Measurements from ENCODE around the gene VEPH1.
"Not testable (repeated sequence)": the region's sequence is repeated elsewhere in the genome, so short reads cannot be mapped to it uniquely, and the experiment has no call there.

Gene VEPH1

DNA sequence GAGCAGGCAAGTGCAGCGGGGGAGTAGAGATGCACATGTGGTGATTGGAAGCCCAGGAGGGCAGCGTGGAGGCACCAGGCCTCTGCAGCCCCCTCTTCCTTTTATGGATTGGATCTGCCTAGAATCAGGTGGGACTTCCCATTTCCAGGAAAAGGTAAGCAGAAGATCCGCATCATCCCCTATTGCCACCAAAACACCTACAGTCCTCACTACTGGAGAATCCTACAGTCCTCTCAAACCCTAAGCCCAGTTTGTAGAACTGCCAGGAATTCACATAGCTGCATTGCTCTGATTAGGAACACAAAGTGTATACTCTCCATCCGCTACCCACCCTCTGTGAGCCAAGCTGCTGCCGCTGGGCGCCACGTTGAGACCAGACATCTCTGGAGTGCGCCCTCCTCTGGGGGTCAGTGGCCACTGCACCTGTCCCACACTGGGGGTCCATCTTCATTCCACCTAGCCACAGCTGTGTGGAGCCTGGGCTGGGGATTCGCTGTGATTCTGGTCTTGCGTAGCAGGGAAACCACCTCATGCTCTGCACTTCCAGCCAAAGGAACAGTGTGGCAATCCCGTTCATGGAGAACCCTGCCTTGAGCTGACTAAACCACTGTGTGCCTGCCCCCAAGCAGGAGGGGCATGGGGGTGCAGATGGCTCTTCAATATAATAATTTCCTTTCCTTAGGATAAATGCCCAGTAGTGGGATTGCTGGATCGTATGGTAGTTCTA is 155.5 kb downstream of the VEPH1 start:
- no peak for DNase-seq (ENCODE audit: low spot score)

DNA sequence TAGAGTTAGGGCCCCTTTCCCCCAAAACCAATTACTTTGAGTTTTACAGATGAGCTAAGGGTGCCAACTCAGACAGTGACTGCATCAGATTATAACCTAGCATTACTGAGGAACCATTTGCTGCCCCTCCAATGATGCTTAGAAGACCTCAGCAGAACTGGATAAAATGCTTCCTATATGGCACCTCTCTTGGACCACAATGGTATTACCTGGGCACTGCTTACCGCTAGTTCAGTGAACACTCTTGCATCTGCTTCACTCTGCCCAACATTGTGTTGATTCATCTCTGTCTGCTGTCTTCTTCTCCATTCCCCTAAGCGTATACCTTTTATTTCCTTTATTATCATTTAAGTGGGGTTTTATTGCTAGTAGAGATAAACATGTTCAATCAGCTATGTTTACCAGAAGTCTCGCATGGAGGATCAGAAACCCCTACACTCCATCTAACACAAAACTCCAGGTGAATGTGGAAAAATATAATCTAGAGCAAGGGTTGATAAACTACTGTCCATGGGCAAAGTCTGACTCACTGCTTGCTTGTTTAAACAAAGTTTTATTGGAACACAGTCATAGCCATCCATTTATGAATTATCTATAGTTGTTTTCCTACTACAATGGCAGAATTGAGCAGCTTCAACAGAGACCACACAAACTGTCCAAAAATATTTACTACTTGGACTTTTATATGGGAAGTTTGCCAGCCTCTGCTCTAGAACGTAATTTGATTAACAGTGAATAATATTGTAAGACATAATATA is 166.8 kb downstream of the VEPH1 start:
- no peak for DNase-seq (ENCODE audit: low spot score)

DNA sequence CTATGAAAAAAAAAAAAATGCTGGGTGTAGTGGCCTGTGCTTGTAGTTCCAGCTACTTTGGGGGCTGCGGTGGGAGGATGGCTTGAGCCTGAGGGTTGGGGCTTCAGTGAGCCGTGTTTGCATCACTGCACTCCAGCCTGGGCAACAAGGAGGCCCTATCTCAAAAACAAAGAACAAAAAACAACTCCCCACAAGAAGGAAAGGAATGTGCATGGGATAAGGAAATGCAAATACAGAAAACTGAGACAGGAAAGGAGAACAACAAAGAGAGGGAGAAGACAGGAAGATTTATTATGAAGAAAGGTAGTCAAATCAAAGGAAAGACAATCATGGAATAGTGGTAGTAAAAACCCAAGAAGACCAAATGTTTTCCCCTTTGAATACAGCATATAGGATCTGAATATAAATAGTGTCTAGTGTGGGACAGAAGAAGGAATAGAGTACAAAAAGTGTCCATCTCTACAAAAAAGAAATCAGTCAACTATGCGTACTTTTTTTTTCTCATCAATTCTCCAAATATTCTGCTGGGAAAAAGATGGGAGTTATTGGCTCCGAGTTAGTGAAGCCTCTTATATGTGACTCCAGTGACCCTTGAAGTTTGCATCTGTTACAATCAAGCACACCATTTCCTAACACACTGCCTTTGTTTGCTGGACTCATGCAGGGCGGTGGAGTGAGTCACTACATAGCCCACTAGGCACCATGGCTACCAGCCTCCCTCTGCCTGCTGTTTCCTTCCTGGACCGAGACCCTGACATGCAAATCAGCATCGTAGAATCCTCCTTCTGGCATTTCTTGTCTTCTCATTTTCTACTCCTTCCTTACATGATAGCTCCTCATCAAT is 167.8 kb downstream of the VEPH1 start:
- no peak for DNase-seq (ENCODE audit: low spot score)

DNA sequence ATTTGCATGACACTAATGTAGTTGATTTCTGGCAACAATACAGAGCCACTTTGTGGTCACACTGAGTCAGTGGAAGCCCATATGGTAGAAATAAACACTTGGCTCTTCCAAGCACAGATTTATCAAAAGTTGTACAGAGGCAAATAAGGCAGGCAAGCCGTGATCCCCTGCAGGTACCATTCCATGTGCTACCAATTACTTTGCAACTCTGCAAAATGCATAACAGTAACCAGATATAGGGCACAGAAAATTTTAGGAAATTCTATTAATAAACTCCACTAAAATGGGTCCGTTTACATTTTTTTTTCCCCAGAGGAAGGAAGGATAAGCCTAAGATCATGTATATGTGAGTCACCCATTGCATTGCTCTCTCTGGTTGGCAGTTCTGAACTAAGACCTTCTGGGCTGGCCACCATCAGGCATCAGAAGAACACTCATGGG is 169.6 kb downstream of the VEPH1 start:
- DNase-seq (ENCODE audit: low spot score) = no peak

DNA sequence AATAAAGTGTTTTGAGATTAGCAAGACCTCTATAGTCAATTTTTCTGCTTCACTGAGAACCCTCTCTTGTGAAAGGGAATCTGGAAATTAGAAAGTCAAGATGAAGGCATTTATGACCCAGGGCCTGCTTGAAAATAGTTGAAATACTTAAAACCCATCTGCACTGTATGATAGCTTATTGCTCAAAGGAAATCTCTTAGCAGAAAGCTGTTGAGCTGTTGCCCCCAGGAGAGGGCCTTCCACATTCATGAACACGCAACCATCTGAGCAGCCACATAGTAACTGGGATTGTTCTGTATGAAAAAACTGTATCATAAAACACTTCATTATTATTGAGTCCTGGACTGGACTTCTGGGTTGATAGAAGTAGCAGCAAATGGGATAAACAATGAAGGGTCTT is 173.0 kb downstream of the VEPH1 start:
- DNase-seq (ENCODE audit: low spot score) = no peak

DNA sequence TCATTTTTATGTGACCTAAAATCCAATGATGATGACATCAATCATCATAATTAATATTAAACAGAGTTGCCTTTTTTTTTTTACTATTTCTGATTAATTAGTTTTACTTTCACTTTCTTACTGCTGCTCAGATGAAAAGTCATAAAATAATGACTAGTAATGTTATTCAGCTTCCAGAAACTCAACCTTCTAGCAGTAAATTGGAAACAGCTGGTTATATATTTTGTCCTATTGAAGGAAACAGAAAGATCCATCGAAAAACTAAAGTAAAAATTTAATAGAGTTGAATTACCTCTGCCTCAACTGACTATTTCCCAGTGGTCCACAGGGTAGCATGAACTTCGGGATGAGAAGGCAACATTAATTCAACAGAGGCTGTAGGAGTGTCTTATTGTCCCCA is 173.7 kb downstream of the VEPH1 start:
- no peak for DNase-seq (ENCODE audit: low spot score)

DNA sequence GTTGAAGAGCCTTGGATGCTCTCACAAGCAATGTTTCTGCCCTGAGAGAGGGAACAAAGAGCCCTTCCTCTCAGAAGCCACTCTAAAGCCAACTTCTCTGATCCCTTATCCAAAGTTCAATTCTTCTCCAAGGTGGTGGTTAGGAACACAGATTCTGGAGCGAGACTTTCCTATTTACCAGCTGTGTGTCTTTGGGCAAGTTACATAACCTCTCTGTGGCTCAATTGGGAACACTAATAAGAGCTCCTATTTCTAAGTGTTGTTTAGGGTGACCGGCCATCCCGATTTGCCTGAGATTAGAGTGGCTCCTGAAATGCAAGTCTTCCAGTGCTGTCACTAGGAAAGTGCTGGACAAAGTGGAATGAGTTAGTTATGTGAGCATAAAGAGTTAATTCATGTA is 175.4 kb downstream of the VEPH1 start:
- DNase-seq (ENCODE audit: low spot score) = no peak

DNA sequence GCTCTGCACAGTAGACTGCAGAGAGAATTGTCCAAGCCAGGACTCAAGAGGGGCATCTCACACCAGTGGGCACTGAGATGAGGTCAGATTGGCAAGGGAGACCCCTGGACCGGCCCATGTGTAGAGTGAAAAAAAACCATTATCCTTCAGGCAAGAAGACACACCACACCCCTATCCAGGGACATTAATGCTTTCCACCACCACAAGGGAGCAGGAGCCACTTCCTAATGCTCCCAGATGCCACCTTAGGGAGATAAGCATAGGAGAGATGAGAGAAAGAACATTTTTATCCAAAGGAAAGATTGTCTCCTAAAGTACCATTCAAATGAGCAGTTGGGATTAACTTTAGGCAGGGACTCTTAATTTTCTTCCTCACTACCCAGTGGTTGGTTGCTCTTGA is 176.2 kb downstream of the VEPH1 start:
- DNase-seq (ENCODE audit: low spot score) = no peak

DNA sequence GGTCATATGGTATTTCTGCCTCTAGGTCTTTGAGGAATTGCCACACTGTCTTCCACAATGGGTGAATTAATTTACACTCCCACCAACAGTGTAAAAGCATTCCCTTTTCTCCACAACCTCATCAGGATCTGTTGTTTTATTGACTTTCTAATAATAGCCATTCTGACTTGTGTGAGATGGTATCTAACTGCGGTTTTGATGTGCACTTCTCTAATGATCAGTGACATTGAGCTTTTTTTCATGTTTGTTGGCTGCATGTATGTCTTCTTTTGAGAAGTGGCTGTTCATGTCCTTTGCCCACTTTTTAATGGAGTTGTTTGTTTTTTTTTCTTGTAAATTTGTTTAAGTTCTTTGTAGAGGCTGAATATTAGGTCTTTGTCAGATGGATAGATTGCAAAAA is 178.3 kb downstream of the VEPH1 start:
- not testable (repeated sequence) for DNase-seq (ENCODE audit: low spot score)

DNA sequence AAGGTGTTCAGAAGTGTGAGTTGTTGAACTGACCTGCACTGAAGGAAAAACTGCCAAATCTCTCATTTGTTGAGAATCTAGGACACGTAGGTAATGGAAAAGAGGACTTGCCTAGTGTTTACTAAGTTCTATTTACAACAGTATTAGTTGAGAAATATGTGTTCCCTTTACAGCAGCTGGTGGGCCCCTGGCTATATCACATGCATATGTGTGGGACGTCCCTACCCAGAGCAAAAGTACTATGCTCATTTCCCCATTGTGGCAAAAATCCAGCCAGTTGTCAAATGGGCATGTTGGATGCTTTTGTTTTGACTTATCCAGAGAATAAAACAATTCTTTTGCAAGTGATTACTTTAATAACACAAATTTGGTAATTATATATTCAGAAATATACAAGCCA is 179.9 kb downstream of the VEPH1 start:
- no peak for DNase-seq (ENCODE audit: low spot score)

DNA sequence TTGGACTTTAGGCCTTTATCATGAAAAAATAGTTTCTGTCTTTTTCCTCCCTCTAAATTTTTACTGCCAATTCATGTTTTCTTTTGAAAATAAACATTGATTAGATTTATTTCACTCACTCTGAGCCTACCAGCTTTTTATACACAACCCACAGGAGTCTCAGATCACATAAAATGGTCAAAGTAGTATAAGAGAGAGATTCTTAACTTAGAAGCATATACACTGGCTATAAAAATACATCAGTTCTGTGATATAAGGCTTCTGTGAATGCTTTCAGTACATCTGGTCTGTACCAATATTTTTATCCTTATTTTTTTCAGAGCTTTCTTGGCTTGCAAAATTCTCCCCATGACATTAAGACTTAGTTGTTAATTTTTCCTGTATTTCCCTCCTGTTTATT is 183.5 kb downstream of the VEPH1 start:
- DNase-seq (ENCODE audit: low spot score) = no peak

DNA sequence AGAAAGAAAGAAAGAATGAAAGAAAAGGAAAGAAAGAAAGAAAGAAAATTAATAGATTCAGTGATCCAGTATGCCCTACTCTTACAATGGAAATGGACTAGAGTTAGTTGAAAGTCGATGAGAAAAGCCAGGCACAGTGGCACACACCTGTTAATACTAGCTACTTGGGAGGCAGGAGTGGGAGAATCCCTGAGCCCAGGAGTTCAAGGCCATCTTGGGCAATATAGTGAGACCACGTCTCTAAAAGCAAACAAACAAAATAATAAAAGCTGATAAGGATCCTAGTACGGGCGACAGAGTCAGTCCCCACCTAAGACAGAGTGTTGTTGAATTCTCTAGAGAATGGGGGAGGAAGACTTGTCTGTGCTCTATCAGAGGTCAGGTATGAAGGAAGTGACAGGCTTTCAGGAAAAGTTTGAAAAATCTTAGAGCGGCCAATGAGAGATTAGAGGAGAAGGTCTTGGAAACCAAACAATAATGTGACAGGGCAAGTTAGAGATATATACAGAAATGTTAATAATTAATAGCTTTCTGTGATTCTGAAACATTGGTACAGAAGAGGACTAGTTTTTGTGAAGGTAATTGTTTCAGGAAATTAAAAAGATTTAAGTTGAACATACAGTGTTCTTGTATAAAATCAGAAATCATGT is 184.5 kb downstream of the VEPH1 start:
- no peak for DNase-seq (ENCODE audit: low spot score)

DNA sequence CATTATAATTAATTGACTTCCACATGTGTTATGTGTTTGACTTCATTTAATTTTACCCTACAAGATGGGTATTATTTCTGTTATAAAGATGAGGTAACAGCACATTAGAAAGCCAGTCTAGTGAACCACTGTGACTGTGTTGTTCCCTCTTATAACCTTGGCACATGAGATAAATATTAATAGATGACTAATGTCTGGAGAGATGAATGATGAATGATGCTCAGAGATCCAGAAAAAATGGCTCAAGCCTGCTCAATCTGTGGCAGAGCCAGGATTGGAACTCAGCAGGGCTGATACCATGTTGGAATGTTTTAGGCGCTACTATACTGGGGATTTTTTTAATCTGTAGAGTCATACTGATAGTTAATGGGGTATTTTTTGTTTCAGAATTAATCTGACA is 185.3 kb downstream of the VEPH1 start:
- no peak for DNase-seq (ENCODE audit: low spot score)

DNA sequence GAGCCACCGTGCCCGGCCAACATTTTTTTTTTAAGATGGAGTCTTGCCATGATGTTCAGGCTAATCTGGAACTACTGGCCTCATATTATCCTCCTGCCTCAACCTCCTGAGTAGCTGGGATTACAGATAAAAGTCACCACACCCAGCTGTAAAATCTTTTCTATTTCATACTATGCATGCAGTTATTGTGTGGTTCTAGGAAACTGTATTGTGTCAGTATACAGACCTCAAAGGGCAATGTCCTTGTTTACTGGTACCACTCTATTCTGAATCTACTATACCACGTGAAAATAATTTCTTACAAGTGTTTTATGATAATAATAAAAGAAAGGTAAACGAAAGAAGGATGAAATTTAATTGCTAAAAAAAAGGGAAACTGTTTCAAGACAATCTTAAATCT is 190.0 kb downstream of the VEPH1 start:
- no peak for DNase-seq (ENCODE audit: low spot score)

DNA sequence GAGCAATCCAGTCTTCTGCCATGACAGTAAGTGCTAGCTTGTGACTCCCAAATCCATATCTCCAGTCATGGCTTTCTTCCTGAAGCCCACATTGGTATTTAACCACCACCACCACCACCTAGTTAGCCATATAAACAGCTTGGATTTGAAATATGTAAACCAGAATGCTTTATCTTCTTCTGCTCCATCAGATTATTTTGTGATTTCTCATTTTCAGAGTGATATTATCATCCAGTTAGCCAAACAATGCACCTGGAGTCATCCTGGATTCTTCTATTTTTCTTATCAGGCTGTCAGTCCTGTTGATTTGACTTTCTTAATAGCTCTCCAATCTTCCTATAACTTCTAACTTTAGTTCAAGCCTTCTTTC is 190.9 kb downstream of the VEPH1 start:
- DNase-seq (ENCODE audit: low spot score) = no peak

DNA sequence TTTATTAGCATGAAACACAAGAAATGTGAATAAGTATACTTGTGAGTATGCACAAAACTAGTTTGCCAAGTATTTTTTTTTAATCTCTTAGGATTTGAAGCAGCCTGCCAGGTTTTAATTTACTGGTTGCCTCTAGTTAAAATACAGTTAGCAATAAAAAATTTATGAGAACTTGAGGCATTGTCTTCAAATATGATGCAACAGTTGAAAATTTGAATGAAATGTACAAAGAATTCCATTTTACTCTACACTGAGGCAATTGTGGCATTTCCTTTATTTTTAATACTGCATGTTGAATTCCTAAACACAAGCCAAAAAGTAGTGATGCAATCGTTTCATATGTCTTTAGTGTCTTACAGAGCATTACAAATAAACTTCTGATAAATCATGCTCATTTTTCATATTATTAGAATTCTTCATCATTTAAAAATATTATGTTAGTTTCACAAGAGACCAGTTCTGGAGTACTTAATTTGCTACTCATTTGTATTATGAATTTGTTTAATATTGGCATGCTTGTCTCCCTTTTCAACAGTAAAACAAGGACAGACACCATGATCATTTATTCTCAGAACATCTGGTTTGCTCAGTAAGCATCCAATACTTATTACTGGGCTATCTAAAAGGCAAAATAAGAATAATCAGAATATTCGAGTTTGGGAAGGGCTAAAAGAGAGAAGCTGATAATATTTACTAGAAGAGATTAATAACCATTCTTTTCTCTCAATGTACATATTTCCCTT is 191.4 kb downstream of the VEPH1 start:
- DNase-seq (ENCODE audit: low spot score) = no peak

DNA sequence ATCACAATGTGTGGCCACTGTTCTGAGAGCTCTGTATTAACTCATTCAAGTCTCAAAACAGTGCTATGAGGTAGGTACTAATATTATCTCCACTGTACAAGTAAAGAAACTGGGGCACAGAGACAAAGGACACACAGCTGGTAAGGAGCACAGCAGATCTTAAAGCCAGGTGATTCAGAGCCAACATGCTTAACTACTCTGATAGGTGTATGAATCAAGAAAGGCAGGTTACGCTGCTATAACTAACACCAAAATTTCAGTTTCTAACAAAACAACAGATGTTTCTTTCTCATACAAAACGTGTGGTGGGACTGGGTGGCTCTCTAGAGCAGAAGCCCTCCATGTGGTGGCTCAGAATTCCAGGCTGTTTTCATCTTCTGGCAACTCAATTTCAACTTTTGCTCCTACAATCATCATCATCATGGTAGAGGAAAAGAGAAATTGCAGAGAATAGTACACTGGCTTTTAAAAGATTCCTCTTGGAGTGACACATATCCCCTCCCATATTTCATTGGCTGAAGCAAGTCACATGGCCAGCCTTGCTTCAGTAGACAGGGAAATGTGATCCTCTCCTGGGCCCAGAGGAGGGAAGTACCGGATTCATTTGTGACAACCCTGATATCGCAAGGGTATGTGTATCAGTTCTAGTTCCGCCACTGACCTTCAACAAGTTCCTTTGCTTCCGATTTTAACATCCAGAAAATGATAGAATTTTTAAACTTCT is 192.7 kb downstream of the VEPH1 start:
- no peak for DNase-seq (ENCODE audit: low spot score)

DNA sequence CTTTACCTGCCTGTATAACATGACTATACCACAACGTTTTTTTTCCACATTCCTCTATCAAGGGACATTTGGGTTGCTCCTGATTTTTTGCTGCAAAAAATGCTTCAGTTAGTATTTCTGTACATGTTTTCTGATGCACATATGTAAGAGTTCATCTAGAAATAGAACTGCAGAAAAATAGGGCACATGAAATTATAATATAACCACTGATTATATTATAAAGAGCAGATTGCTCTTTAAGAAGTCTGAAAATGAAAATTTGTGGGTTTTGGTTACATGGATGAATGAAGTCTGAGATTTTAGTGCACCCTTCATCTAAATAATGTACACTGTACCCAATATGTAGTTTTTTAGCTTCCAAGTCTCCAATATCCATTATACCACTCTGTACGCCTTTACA is 196.7 kb downstream of the VEPH1 start:
- no peak for DNase-seq (ENCODE audit: low spot score)

DNA sequence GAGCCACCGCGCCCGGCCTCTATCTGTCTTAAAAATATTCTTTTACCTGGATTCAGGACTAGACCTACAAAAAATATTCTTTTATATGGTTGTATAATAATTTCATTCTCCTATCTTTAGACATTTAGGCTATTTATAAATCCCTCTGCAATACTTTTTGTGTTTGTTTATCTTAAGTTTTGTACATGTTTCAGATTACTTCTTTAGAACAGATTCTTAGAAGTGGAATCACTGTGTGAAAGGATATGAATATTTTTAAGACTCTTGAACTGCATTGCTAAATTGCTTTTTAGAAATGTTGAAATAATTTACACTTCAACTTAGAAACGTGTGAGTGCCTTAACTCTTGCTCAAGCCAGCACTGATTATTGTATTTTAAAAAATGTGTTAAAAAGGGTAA is 197.8 kb downstream of the VEPH1 start:
- DNase-seq (ENCODE audit: low spot score) = no peak

DNA sequence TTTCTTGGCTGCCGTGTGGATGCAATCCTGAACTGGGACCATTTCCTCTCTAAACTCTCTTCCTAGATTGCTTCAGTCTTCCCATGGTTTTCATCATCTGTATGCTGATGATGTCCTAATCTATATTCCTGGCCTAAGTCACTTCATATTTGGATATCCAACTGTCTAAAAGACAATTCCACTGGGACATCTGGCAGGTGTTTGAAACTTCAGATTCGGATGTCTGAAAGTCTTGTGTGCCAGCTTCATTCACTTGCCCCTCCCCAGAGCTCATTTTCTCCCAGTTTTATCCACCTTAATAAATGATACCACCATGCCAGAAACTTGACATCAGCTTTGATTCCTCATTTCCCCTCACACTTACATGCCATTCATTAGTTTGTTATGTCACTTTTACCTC is 201.5 kb downstream of the VEPH1 start:
- DNase-seq (ENCODE audit: low spot score) = no peak
